H7 (cell line): Measurements from ENCODE around the gene FAM53C. TPM values are rescaled to one million over a fixed set of nuclear protein-coding genes. Genes with fewer than 3 reads are reported as not detected.

Experiments
- DNase-seq: peaks from one replicate; pipeline ENCODE4 v3.0.0; 2012
- H3K27me3 ChIP-seq: 2 replicates; pipeline ENCODE4 v1.6.0; 2011; ENCODE audit warnings: mild to moderate bottlenecking, low read length; ENCODE audit not compliant: control insufficient read depth, insufficient read depth
- H3K36me3 ChIP-seq: replicated peaks from 2 replicates; pipeline ENCODE4 v1.5.1; 2011; ENCODE audit warnings: low read length; ENCODE audit not compliant: control insufficient read depth, insufficient read depth
- H3K4me3 ChIP-seq: 2 replicates; pipeline ENCODE4 v1.5.1; 2011; ENCODE audit warnings: low read depth, mild to moderate bottlenecking, control low read depth, low read length, moderate library complexity; ENCODE audit not compliant: insufficient read depth
- total RNA-seq: library from RNA; depleted of rRNA; stranded (reverse); fragments of >200 nt; shearing (Covaris generic); gene quantifications from 2 replicates; pipeline ENCODE4 v1.2.3, GENCODE V29; 2014

Gene FAM53C
- total RNA-seq, 1 experiment from 2014 or later, result 70.4 TPM

DNA sequence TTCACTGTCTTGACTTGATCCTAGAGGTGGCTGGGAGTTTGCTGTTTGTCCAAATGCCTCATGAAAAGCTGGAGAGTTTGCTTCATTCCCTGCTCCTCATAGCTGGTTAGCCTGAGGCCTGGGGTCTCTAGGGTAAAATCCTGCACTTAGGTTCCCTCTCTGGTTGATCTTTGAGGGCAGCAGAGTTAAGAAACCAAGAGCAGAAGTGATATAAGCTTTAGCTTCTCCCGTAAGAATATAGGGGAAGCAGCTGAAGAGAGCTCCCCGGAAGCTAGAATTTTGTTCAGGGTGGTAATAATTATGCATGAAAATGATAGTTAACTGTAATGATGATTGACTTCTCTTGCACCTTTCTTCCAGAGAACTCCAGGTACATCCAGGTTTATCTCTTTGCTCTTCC is 1.4 kb downstream of the FAM53C start:
- peak; percentile 37 for DNase-seq
- H3K4me3 ChIP-seq, result peak overlapping the region; percentile 78
- H3K36me3 ChIP-seq, result peaks cover 18% of the 10 kb centered on the region
- no peaks in the 10 kb centered on the region for H3K27me3 ChIP-seq

DNA sequence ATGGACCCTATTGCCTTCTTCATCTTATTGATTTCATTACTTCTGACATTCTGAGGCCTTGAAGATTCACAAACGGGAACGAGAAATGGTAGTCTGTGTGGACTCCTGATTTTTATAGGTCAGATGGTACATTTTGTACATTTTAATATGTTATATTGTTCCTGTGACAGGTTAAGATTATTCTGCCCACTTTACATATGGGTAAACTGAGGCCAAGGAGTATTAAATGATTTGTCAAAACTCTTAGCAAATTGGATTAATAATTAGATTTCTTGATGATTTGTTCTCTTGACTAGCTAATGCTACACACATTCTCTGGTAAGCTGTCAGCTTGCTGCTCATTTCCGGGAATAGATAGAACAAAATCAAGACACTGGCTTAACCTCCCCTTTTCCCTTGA is 1.9 kb downstream of the FAM53C start:
- Histone ChIP-seq H3K27me3 (no peaks in the 10 kb centered on the region), H3K4me3 (no peak overlapping the region), H3K36me3 (peaks cover 18% of the 10 kb centered on the region)
- no peak for DNase-seq

DNA sequence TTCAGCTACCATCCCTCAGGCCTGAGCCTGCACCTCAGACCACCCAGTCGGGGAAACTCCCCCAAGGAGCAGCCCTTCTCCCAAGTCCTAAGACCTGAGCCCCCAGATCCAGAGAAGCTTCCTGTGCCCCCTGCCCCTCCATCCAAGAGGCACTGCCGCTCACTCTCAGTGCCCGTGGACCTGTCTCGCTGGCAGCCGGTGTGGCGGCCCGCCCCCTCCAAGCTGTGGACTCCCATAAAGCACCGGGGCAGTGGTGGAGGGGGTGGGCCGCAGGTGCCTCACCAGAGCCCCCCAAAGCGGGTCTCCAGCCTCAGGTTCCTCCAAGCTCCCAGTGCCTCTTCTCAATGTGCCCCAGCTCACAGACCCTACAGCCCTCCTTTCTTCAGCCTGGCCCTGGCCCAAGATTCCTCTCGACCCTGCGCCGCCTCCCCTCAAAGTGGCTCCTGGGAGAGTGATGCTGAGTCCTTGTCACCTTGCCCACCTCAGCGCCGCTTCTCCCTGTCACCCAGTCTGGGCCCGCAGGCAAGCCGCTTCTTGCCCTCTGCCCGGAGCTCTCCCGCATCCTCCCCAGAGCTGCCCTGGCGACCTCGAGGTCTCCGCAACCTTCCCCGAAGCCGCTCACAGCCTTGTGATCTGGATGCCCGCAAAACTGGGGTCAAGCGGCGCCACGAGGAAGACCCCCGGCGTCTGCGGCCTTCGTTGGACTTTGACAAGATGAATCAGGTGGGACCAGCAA is 7.0 kb downstream of the FAM53C start:
- Histone ChIP-seq H3K4me3 (no peak overlapping the region), H3K27me3 (no peaks in the 10 kb centered on the region), H3K36me3 (peaks cover 39% of the 10 kb centered on the region)
- DNase-seq, result no peak

GRCh38 chr5:138346889-138347288 is 8.8 kb downstream of the FAM53C start:
- no peak overlapping the region for H3K4me3 ChIP-seq
- no peak for DNase-seq
- no peaks in the 10 kb centered on the region for H3K27me3 ChIP-seq
- H3K36me3 ChIP-seq, result peaks cover 31% of the 10 kb centered on the region

DNA sequence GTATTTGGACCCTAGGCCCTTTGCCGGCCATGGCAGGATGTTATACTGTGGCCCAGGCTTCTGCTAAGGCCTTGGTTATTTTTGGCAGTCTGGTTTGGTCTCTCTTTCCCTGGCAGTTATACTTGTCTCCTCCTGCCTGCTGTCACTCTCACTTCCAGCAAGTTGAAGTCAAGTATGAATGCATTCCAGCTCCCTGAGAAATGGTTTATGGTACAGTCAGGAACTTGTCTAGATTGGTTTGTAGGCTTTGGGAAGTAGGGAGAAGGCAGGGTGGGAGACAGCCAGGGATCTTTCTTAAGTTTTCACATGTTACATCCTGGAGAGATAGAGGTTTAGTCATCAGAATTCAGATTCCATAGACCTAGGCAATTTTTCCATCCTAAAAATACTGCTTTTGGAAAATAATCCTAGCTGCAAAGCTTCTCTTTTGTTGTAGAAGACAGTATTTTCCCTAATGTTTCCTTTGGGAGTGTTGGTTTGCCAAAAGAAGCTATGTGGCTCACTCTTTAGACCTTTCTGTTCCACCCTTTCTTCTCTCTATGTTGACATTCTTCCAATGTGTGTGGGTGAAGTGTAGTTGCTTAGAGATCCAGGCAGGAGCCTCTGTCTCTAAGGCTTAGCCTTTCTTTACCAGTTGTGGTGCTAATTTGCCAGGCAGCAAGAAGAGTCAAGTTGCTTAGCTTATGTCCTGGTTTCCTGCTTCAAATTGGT is 11.9 kb downstream of the FAM53C start:
- peaks cover 21% of the 10 kb centered on the region for H3K36me3 ChIP-seq
- no peak for DNase-seq
- no peaks in the 10 kb centered on the region for H3K27me3 ChIP-seq
- H3K4me3 ChIP-seq, result no peak overlapping the region

DNA sequence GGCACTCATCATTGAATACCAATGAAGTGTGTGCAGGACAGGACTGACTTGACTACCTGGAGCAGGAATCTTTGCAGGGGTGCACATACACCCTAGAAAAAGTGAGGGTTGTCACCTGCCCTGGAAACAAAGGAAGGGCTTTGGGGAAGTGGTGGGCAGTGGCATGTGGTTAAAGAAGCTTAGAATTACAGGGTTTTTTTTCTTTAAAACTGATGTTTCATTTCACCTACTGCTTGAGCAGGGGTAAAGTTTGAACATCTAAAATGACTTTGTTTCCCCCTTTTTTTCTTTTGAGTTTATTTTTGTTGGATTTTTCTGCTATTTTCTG is 12.5 kb downstream of the FAM53C start:
- Histone ChIP-seq H3K36me3 (peaks cover 19% of the 10 kb centered on the region), H3K4me3 (no peak overlapping the region), H3K27me3 (no peaks in the 10 kb centered on the region)
- no peak for DNase-seq

DNA sequence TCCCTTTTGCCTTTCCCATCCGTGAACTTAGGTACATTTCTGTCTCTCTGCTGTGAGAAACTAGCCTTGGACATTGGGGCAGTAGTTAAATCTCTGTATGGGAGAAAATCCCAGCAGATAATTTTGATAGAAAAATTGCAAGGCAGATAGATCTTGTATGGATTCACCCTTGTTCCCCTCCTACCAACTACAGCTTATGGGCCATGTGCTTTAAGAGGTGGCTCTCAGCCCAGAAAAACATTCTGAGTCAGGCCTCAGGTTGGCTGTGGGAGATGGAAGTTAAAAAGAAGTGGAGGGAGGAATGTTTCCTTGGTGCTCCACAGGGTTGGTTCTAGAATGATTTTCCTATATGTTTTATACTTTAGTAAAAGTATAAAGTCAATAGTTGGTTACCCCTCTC is 13.0 kb downstream of the FAM53C start:
- no peaks in the 10 kb centered on the region for H3K27me3 ChIP-seq
- H3K36me3 ChIP-seq, result peaks cover 15% of the 10 kb centered on the region
- H3K4me3 ChIP-seq, result no peak overlapping the region
- DNase-seq, result no peak

DNA sequence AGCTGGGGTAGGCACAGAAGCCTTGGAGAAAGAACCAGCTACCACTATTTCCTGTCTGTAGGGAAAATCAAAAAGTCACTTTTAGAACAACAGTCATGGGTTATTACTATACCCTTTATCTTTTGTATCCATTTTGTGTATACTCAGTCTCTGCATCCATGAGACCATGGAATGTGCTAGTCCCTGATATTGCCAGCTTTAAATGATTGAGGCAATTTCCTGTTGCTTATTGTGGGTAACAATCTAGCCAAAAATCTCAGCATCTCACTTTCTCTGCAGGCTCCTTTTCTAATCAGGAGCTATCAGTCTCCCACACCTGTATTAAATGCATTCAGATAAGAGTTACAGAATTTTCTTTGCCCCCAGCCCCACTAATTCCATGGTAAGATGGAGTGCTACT is 13.5 kb downstream of the FAM53C start:
- no peak overlapping the region for H3K4me3 ChIP-seq
- no peaks in the 10 kb centered on the region for H3K27me3 ChIP-seq
- DNase-seq, result no peak
- H3K36me3 ChIP-seq, result peaks cover 14% of the 10 kb centered on the region

- peak; percentile 99 for DNase-seq
- Histone ChIP-seq H3K27me3 (no peaks in the 10 kb centered on the region), H3K36me3 (peaks cover 9% of the 10 kb centered on the region), H3K4me3 (peak within 1 kb of the TSS; percentile 88)
These were observed 14.1 kb downstream of the FAM53C start, which contains the start of gene KDM3B for GRCh38 chr5:138352071-138352721. Gene KDM3B (plus strand): TSS chr5:138352685. CDS start chr5:138352796, 111 bp downstream.

DNA sequence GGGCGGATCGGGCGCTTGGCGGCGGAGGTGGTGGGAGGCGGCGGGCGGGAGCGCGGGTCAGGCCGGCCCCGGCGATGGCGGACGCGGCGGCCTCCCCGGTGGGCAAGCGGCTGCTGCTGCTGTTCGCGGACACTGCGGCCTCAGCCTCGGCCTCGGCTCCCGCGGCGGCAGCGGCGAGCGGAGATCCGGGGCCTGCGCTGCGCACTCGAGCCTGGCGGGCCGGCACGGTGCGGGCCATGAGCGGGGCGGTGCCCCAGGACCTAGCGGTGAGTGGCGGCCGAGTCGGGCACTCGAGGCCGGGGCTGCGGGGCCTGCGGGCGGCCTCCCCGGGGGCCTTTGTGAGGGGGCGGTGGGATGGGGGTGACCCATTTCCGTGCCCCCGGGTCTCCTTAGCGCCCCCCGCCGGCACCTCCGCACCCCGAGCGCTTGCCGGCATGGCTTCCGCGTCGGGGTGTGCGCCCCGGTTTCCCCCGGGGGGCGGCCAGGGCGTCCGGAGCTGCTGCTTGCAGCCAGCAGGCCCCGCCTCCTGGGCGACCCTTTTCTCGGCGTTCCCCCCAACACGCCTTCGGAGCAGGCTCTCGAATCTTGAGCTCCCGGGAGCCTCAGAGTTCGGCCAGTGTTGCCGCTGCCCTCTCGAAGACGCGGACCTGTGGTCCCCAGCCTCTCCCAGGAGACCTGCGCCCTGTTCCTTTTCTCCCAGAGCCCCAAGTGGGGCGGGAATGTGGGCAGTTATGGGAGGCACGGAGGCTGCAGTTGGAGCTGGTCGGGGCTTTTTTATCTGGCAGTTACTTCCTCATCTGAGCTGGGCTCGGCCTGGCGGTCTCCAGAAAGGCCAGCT is 14.9 kb downstream of the FAM53C start:
- no peaks in the 10 kb centered on the region for H3K27me3 ChIP-seq
- H3K36me3 ChIP-seq, result peaks cover 3% of the 10 kb centered on the region
- H3K4me3 ChIP-seq, result peak overlapping the region; percentile 88
- DNase-seq, result peak; percentile 85

GRCh38 chr5:138353560-138354080 is 15.6 kb downstream of the FAM53C start:
- H3K27me3 ChIP-seq, result no peaks in the 10 kb centered on the region
- peaks cover 2% of the 10 kb centered on the region for H3K36me3 ChIP-seq
- peak overlapping the region; percentile 88 for H3K4me3 ChIP-seq
- DNase-seq, result no peak

DNA sequence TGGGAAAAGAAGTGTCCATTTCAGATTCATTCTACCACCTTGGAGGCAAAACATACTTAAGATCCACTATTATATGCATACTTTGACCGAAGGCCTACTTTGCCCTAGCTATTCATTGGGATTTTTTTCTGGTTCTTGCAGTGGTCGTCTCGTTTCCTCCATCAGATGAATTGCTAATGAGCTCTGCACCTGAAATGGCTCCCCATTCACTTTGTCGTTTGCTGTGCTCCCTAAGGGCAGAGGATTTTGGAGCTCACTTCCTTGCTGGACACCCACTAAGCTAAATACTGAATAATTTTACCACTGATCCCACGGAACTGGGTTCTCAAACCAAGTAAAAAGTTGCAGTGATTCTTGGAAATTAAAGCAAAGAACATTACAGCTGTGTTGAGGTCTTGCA is 16.3 kb downstream of the FAM53C start:
- no peak for DNase-seq
- peak overlapping the region; percentile 88 for H3K4me3 ChIP-seq
- H3K27me3 ChIP-seq, result no peaks in the 10 kb centered on the region
- no peaks in the 10 kb centered on the region for H3K36me3 ChIP-seq

DNA sequence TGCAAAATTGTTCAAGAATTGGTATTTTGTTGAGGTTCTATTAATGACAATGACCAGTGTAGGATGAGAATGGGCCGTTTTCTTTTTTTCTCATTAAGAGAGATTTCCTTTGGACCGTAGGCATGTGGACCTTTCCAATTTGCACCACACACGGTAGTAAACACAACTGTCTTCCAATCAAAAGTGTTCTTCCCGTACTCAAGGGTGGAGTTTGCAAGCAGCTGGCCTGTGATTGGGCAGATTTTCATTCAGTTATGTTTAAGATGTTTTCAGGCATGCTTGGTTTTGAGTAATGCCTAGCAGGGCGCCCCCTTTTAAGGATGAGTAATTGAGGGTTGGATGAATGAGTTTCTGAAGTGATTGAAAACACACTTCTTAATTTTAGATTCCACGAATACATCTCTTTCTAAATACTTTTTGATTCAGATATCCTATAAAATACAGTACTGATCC is 16.9 kb downstream of the FAM53C start:
- DNase-seq, result peak; percentile 80
- no peaks in the 10 kb centered on the region for H3K27me3 ChIP-seq
- H3K36me3 ChIP-seq, result no peaks in the 10 kb centered on the region
- H3K4me3 ChIP-seq, result no peak overlapping the region

DNA sequence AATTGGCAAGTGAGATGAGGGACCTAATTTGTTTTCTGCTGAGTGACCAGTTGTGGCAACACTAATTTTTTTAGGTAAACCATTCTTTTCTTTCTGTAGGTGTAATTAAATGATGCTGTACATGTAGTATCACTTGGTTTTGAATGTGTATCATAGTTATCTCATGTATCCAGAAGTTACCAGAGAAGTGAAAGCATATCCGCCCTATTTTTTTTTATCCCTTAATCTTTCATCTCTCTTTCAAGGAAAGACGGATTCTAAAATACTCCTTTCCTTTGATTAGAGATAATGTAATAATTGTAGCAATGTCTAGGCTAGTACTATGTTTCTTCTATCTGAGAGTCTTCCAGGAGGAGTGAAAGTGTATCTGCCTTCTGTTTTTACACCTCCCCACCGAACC is 21.6 kb downstream of the FAM53C start:
- no peak for DNase-seq
- H3K36me3 ChIP-seq, result no peaks in the 10 kb centered on the region
- no peaks in the 10 kb centered on the region for H3K27me3 ChIP-seq
- H3K4me3 ChIP-seq, result no peak overlapping the region
